ENCODE data around the gene C11orf21.

The C11orf21 gene

GRCh38 chr11:2321311-2321683, 19.6 kb upstream of the C11orf21 start:
- DNase-seq (ENCODE audit: low read depth in 4 of 4, low spot score in 1 of 4): no peak

GRCh38 chr11:2320568-2321310, 19.0 kb upstream of the C11orf21 start:
- no peak for DNase-seq (ENCODE audit: low read depth in 4 of 4, low spot score in 1 of 4)

- no peak for DNase-seq (ENCODE audit: low read depth in 4 of 4, low spot score in 1 of 4)
These were observed 18.2 kb upstream of the C11orf21 start for GRCh38 chr11:2319791-2320472.

GRCh38 chr11:2318707-2319106, 17.0 kb upstream of the C11orf21 start:
- no peak for DNase-seq (ENCODE audit: low read depth in 4 of 4, low spot score in 1 of 4)

GRCh38 chr11:2318123-2318522, 16.4 kb upstream of the C11orf21 start:
- no peak for DNase-seq (ENCODE audit: low read depth in 4 of 4, low spot score in 1 of 4)

GRCh38 chr11:2317354-2318050, 15.8 kb upstream of the C11orf21 start:
- DNase-seq (ENCODE audit: low read depth in 4 of 4, low spot score in 1 of 4): no peak

- DNase-seq (ENCODE audit: low read depth in 4 of 4, low spot score in 1 of 4): no peak
These were observed 15.2 kb upstream of the C11orf21 start for GRCh38 chr11:2316963-2317244.

- no peak for DNase-seq (ENCODE audit: low read depth in 4 of 4, low spot score in 1 of 4)
These were observed 14.6 kb upstream of the C11orf21 start for GRCh38 chr11:2316169-2316962.

GRCh38 chr11:2315395-2316168, 13.9 kb upstream of the C11orf21 start:
- no peak for DNase-seq (ENCODE audit: low read depth in 4 of 4, low spot score in 1 of 4)

- DNase-seq (ENCODE audit: low read depth in 4 of 4, low spot score in 1 of 4): no peak
These were observed 13.0 kb upstream of the C11orf21 start for GRCh38 chr11:2314525-2315394.

GRCh38 chr11:2314136-2314524, 12.4 kb upstream of the C11orf21 start:
- DNase-seq (ENCODE audit: low read depth in 4 of 4, low spot score in 1 of 4): no peak

GRCh38 chr11:2313051-2313951, 11.6 kb upstream of the C11orf21 start:
- no peak for DNase-seq (ENCODE audit: low read depth in 4 of 4, low spot score in 1 of 4)

GRCh38 chr11:2312232-2313042, 10.7 kb upstream of the C11orf21 start:
- no peak for DNase-seq (ENCODE audit: low read depth in 4 of 4, low spot score in 1 of 4)

GRCh38 chr11:2311353-2312133, 9.8 kb upstream of the C11orf21 start:
- no peak for DNase-seq (ENCODE audit: low read depth in 4 of 4, low spot score in 1 of 4)

GRCh38 chr11:2310786-2311352, 9.2 kb upstream of the C11orf21 start:
- no peak for DNase-seq (ENCODE audit: low read depth in 4 of 4, low spot score in 1 of 4)

GRCh38 chr11:2310073-2310785, 8.5 kb upstream of the C11orf21 start:
- no peak for DNase-seq (ENCODE audit: low read depth in 4 of 4, low spot score in 1 of 4)

All from stimulated activated CD4-positive, alpha-beta T cell treated with anti-CD3 and anti-CD28 coated beads, Interleukin-1b, Interleukin-23, amount 100 ng/mL, for 24 hours (primary cell).